DOHH2 (cell line): ENCODE results near the gene PALM.

Source experiments
- CTCF ChIP-seq: fragments of 200-600 bp; sonication (generic); IDR thresholded peaks from one replicate; pipeline ENCODE4 v1.5.1; 2014; ENCODE audit warnings: antibody characterized with exemption, mild to moderate bottlenecking, low read depth, low read length; ENCODE audit not compliant: poor library complexity, severe bottlenecking
- EZH2phosphoT487 ChIP-seq: fragments of 200-600 bp; sonication (generic); IDR thresholded peaks from 2 replicates; pipeline ENCODE4 v1.6.1; 2017; ENCODE audit warnings: borderline replicate concordance, mild to moderate bottlenecking, antibody characterized with exemption, low read length, moderate library complexity, mixed read lengths

GRCh38 chr19:743168-743687 is 34.5 kb downstream of the PALM start:
- TF ChIP-seq CTCF (no peak), EZH2phosphoT487 (no peak)
